GM21786 (cell line): ENCODE results near the gene KDELR3.

Experiments used
- ATAC-seq: cut with Tn5 transposase; IDR thresholded peaks from one replicate; pipeline ENCODE4 v1.9.1; 2021; ENCODE audit not compliant: unreplicated experiment

The KDELR3 gene

GRCh38 chr22:38481162-38481870 lies 13.4 kb downstream of the KDELR3 start:
- no peak for ATAC-seq

GRCh38 chr22:38481871-38482332 lies 14.0 kb downstream of the KDELR3 start:
- ATAC-seq: no peak

GRCh38 chr22:38482662-38483308 lies 14.9 kb downstream of the KDELR3 start:
- ATAC-seq: no peak

GRCh38 chr22:38484244-38484643 lies 16.3 kb downstream of the KDELR3 start:
- ATAC-seq: no peak

GRCh38 chr22:38485783-38486182 lies 17.9 kb downstream of the KDELR3 start:
- no peak for ATAC-seq

- ATAC-seq: no peak
Observed at GRCh38 chr22:38487946-38488345, 20.1 kb downstream of the KDELR3 start.

- no peak for ATAC-seq
Observed at GRCh38 chr22:38489142-38489541, 21.2 kb downstream of the KDELR3 start.

GRCh38 chr22:38489561-38490145 lies 21.8 kb downstream of the KDELR3 start:
- no peak for ATAC-seq

- ATAC-seq: no peak
Observed at GRCh38 chr22:38490475-38490874, 22.6 kb downstream of the KDELR3 start.

GRCh38 chr22:38490915-38491314 lies 23.0 kb downstream of the KDELR3 start:
- ATAC-seq: no peak

GRCh38 chr22:38491707-38492348 lies 23.9 kb downstream of the KDELR3 start:
- no peak for ATAC-seq

GRCh38 chr22:38494498-38494897 lies 26.6 kb downstream of the KDELR3 start:
- no peak for ATAC-seq

GRCh38 chr22:38494939-38495338 lies 27.0 kb downstream of the KDELR3 start:
- ATAC-seq: no peak

- ATAC-seq: no peak
Observed at GRCh38 chr22:38497869-38498268, 30.0 kb downstream of the KDELR3 start.

- ATAC-seq: no peak
Observed at GRCh38 chr22:38501797-38502672, 34.1 kb downstream of the KDELR3 start.

- no peak for ATAC-seq
Observed at GRCh38 chr22:38503021-38503420, 35.1 kb downstream of the KDELR3 start.

- no peak for ATAC-seq
Observed at GRCh38 chr22:38504731-38505540, 37.0 kb downstream of the KDELR3 start.

- peak; percentile 23 for ATAC-seq
Observed at GRCh38 chr22:38505541-38506117, 37.7 kb downstream of the KDELR3 start.

GRCh38 chr22:38506118-38506962 lies 38.4 kb downstream of the KDELR3 start, which contains the start of gene DDX17:
DDX17 (minus strand) TSS chr22:38506311.
- ATAC-seq: peak; percentile 75
